NCI-H2196 (cell line): ENCODE measurements around the gene GNL3.

Experiments
- DNase-seq: peaks from one replicate; lab custom pipeline; 2025; ENCODE audit not compliant: unreplicated experiment; lab: John Stamatoyannopoulos, UW

The GNL3 gene

GRCh38 chr3:52688266-52688665 is 2.4 kb downstream of the GNL3 start:
- DNase-seq, result no peak

- no peak for DNase-seq
These were observed 3.3 kb downstream of the GNL3 start for GRCh38 chr3:52689151-52689550.

GRCh38 chr3:52690560-52690959 is 4.7 kb downstream of the GNL3 start:
- no peak for DNase-seq

- DNase-seq, result no peak
These were observed 7.2 kb downstream of the GNL3 start for GRCh38 chr3:52693071-52693470.

- DNase-seq, result no peak
These were observed 8.8 kb downstream of the GNL3 start for GRCh38 chr3:52694528-52695189.

GRCh38 chr3:52695798-52696671 is 10.2 kb downstream of the GNL3 start:
- no peak for DNase-seq

- no peak for DNase-seq
These were observed 11.2 kb downstream of the GNL3 start for GRCh38 chr3:52696830-52697631.

- no peak for DNase-seq
These were observed 11.8 kb downstream of the GNL3 start for GRCh38 chr3:52697632-52697965.

GRCh38 chr3:52703341-52703740 is 17.5 kb downstream of the GNL3 start:
- no peak for DNase-seq

GRCh38 chr3:52704611-52705437 is 19.0 kb downstream of the GNL3 start:
- DNase-seq, result no peak

- DNase-seq, result no peak
These were observed 19.5 kb downstream of the GNL3 start for GRCh38 chr3:52705438-52705687.

- DNase-seq, result peak; percentile 74
These were observed 20.2 kb downstream of the GNL3 start, which contains the start of the genes GLT8D1 and SPCS1 for GRCh38 chr3:52705688-52706686. Gene GLT8D1 (minus strand): TSS chr3:52705791. CDS start chr3:52700460, 5,331 bp downstream. Gene SPCS1 (plus strand): TSS chr3:52706106. CDS start chr3:52706247, 141 bp downstream.

- no peak for DNase-seq
These were observed 21.8 kb downstream of the GNL3 start for GRCh38 chr3:52707585-52707984.

- DNase-seq, result no peak
These were observed 24.7 kb downstream of the GNL3 start for GRCh38 chr3:52710512-52710911.

- no peak for DNase-seq
These were observed 26.7 kb downstream of the GNL3 start for GRCh38 chr3:52712291-52713212.

GRCh38 chr3:52714335-52715302 is 28.8 kb downstream of the GNL3 start:
- DNase-seq, result no peak

GRCh38 chr3:52715714-52716305 is 30.0 kb downstream of the GNL3 start:
- DNase-seq, result no peak
